Lung (tissue), 12 donors: ENCODE data around the gene CALML6. TPM values are rescaled to one million over a fixed set of nuclear protein-coding genes. Genes with fewer than 3 reads are reported as not detected.
A peak's percentile ranks its signal among the peaks of the same experiment; 100 is the strongest.

Experiments used
- ATAC-seq: fragments of 200-7000 bp; cut with Tn5 transposase; one replicate; pipeline ENCODE4 v1.9.1; 2020; ENCODE audit warnings: moderate number of reproducible peaks; ENCODE audit not compliant: insufficient read depth, low FRiP score
- DNase-seq, 3 donors: peaks; one replicate each; pipeline ENCODE4 v3.0.0-alpha.2; 2013 to 2017
- H3K27ac ChIP-seq, 2 donors: one replicate each; pipeline ENCODE4 v1.5.1; 2013; ENCODE audit warnings: mild to moderate bottlenecking in 2 of 2, moderate library complexity in 2 of 2, control low read depth in 1 of 2, inconsistent platforms in 1 of 2, low read depth in 1 of 2, low read length in 1 of 2
- H3K27me3 ChIP-seq, 3 donors: one replicate each; pipeline ENCODE4 v1.5.1; 2013; ENCODE audit warnings: low read length in 2 of 3; ENCODE audit not compliant: control insufficient read depth in 3 of 3, insufficient read depth in 3 of 3
- H3K36me3 ChIP-seq, 4 donors: one replicate each; pipeline ENCODE4 v1.5.1; 2013; ENCODE audit warnings: low read length in 4 of 4, mild to moderate bottlenecking in 1 of 4, moderate library complexity in 1 of 4; ENCODE audit not compliant: control insufficient read depth in 4 of 4, insufficient read depth in 4 of 4
- H3K4me1 ChIP-seq, 5 donors: one replicate each; pipeline ENCODE4 v1.5.1; 2013; ENCODE audit warnings: low read length in 5 of 5, mild to moderate bottlenecking in 2 of 5, moderate library complexity in 1 of 5; ENCODE audit not compliant: control insufficient read depth in 5 of 5, insufficient read depth in 5 of 5
- H3K4me3 ChIP-seq: one replicate; pipeline ENCODE4 v1.5.1; 2013; ENCODE audit warnings: mild to moderate bottlenecking, control low read depth, moderate library complexity
- H3K9ac ChIP-seq, 2 donors: one replicate each; pipeline ENCODE4 v1.5.1; 2013; ENCODE audit warnings: low read length in 2 of 2, control low read depth in 1 of 2; ENCODE audit not compliant: insufficient read depth in 1 of 2
- H3K9me3 ChIP-seq, 4 donors: one replicate each; pipeline ENCODE4 v1.5.1; 2013; ENCODE audit warnings: low read length in 3 of 4, mild to moderate bottlenecking in 1 of 4, moderate library complexity in 1 of 4; ENCODE audit not compliant: control insufficient read depth in 4 of 4, insufficient read depth in 3 of 4
- whole genome bisulfite sequencing, 2 donors: extraction: QIAGEN DNeasy Blood & Tissue Kit; methylation state at CpG; one replicate each; pipeline ENCODE4 v1.1.7; 2013; 5-methylcytosine and 5-hydroxymethylcytosine counted together
- polyA plus RNA-seq, 2 donors: library from polyadenylated mRNA; stranded (reverse); fragments of 200-250 nt; gene quantifications; one replicate each; pipeline ENCODE4 v1.2.1, GENCODE V29; 2013
- total RNA-seq, 2 donors: library from RNA; depleted of rRNA in 1 of 2; stranded (reverse); fragments of >200 nt in 1 of 2; gene quantifications; one replicate each; pipeline ENCODE4 v1.2.1, GENCODE V29; 2014 to 2021
- TF ChIP-seq, protein P1 (sequence below): IDR thresholded peaks from 2 replicates; pipeline ENCODE4 v1.5.1; 2012; ENCODE audit warnings: mild to moderate bottlenecking; ENCODE audit errors: control extremely low read depth, extremely low read depth
- donor health status: control.
- donor health status: control.
- donor health status: Bipolar disorder and iron deficiency.
- donor health status: healthy.
- donor health status: DM: yes; HTN: yes; CAD: no.

The CALML6 gene
- total and polyA plus RNA-seq, 4 donors = 0.11 to 0.55 (median 0.34) TPM

DNA sequence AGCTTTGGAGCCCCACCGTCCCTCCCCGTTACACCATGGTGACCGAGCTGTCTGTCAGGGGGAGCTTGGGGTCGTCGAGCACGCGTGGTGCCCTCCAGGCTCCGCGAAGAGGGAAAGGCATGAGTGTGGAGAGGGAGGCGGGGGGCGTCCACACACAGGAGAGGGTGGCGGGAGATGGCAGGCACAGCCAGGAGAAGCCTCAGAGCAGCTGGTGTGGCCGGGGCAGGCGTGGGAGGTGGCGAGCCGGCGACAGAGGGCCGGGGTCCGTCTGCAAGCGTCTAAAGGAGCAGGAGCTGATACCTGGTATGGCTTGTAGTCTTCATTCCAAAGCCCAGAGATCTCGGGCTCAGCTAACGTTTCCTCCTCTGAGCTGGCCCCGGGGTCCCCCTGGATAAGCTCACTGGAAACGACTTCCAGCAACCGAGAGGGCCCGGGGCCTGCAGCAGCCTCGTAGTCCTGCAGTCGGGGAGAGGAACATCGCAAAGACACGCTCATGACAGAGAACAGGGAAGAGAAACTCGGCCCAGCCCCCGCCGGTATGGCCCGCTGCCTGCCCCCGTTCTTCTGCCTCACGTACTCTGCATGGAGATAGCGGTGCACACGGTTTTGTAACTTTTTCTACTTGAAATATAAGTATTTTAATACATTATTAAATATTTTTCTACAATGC lies 51.1 kb downstream of the CALML6 start:
- Histone ChIP-seq H3K4me3 (no peak overlapping the region), H3K36me3 (no peaks in the 10 kb centered on the region), H3K27me3 (peaks cover 0 to 7% (median 0%) of the 10 kb centered on the region in 3 donors), H3K9ac (no peak overlapping the region), H3K4me1 (peaks cover 0 to 7% (median 0%) of the 10 kb centered on the region in 5 donors), H3K9me3 (no peaks in the 10 kb centered on the region), H3K27ac (no peak overlapping the region)
- DNase-seq = peak in 1 of 3 donors; percentile 35
- TF ChIP-seq, protein P1, sequence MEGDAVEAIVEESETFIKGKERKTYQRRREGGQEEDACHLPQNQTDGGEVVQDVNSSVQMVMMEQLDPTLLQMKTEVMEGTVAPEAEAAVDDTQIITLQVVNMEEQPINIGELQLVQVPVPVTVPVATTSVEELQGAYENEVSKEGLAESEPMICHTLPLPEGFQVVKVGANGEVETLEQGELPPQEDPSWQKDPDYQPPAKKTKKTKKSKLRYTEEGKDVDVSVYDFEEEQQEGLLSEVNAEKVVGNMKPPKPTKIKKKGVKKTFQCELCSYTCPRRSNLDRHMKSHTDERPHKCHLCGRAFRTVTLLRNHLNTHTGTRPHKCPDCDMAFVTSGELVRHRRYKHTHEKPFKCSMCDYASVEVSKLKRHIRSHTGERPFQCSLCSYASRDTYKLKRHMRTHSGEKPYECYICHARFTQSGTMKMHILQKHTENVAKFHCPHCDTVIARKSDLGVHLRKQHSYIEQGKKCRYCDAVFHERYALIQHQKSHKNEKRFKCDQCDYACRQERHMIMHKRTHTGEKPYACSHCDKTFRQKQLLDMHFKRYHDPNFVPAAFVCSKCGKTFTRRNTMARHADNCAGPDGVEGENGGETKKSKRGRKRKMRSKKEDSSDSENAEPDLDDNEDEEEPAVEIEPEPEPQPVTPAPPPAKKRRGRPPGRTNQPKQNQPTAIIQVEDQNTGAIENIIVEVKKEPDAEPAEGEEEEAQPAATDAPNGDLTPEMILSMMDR = no peak
- 55 to 66% methylated on average over 36 to 38 of the region's 38 CpGs for WGBS, 2 donors
- no peak for ATAC-seq

Other genes with a start within 250 kb of the CALML6 start
- gene SLC35E2B, start 222.5 kb upstream of the CALML6 start, total RNA-seq = 10 to 100 TPM; 41.0 to 45.9 TPM
- 10 to 100 TPM; 19.1 to 20.8 TPM for gene SLC35E2B, start 222.5 kb upstream of the CALML6 start, polyA plus RNA-seq
- 10 to 100 TPM; 16.5 to 45.1 TPM for gene CDK11A, start 190.9 kb upstream of the CALML6 start, total RNA-seq
- gene CDK11A, start 190.9 kb upstream of the CALML6 start, polyA plus RNA-seq = 10 to 100 TPM; 19.9 to 34.7 TPM
- 100 to 1,000 TPM in 1 of 2 donors, 10 to 100 TPM in 1; 53.2 to 121 TPM for gene NADK, start 136.8 kb upstream of the CALML6 start, total RNA-seq
- gene NADK, start 136.8 kb upstream of the CALML6 start, polyA plus RNA-seq = 100 to 1,000 TPM in 1 of 2 donors, 10 to 100 TPM in 1; 56.0 to 144 TPM
- 100 to 1,000 TPM; 160 to 338 TPM for gene GNB1, start 24.2 kb upstream of the CALML6 start, total RNA-seq
- gene GNB1, start 24.2 kb upstream of the CALML6 start, polyA plus RNA-seq = 100 to 1,000 TPM; 114 to 222 TPM
- 1 to 10 TPM in 1 of 2 donors, not detected in 1; 6.1 TPM for gene TMEM52, start 4.0 kb downstream of the CALML6 start, total RNA-seq
- gene TMEM52, start 4.0 kb downstream of the CALML6 start, polyA plus RNA-seq = 1 to 10 TPM; 2.8 to 3.1 TPM
- gene CFAP74, start 88.5 kb downstream of the CALML6 start, total RNA-seq = 10 to 100 TPM in 1 of 2 donors, 1 to 10 TPM in 1; 7.3 to 20.8 TPM
- 1 to 10 TPM; 3.1 to 3.2 TPM for gene CFAP74, start 88.5 kb downstream of the CALML6 start, polyA plus RNA-seq
- gene GABRD, start 104.1 kb downstream of the CALML6 start, total RNA-seq = 1 to 10 TPM in 1 of 2 donors, under 1 TPM in 1; 0.74 to 6.8 TPM
- gene GABRD, start 104.1 kb downstream of the CALML6 start, polyA plus RNA-seq = 1 to 10 TPM in 1 of 2 donors, under 1 TPM in 1; 0.41 to 2.9 TPM
- 100 to 1,000 TPM; 100 to 149 TPM for gene PRKCZ, start 135.2 kb downstream of the CALML6 start, total RNA-seq
- gene PRKCZ, start 135.2 kb downstream of the CALML6 start, polyA plus RNA-seq = 100 to 1,000 TPM in 1 of 2 donors, 10 to 100 TPM in 1; 55.2 to 133 TPM